SK-N-SH (cell line): ENCODE data around the gene CENATAC.
"Not testable (repeated sequence)": the region's sequence is repeated elsewhere in the genome, so short reads cannot be mapped to it uniquely, and the experiment has no call there.

Experiments
- CHD2 ChIP-seq: fragments of 150-350 bp; IDR thresholded peaks from 2 replicates; pipeline ENCODE4 v1.6.1; 2018; ENCODE audit warnings: low read length; ENCODE audit not compliant: partially characterized antibody
- EP300 ChIP-seq, 2 experiments: IDR thresholded peaks; 2 replicates each; pipeline versions ENCODE4 v1.4.0 to v1.6.1; 2012; ENCODE audit warnings: borderline replicate concordance in 1 of 2, low read depth in 1 of 2, low read length in 1 of 2
- EZH2phosphoT487 ChIP-seq: fragments of 200-600 bp; sonication (generic); IDR thresholded peaks from 2 replicates; pipeline ENCODE4 v1.6.1; 2017; ENCODE audit warnings: low read depth, mixed run types, mild to moderate bottlenecking, antibody characterized with exemption, moderate library complexity, borderline replicate concordance
- FOSL2 ChIP-seq: IDR thresholded peaks from 2 replicates; pipeline ENCODE4 v1.4.0; 2012; ENCODE audit warnings: low read depth, mild to moderate bottlenecking, moderate library complexity, borderline replicate concordance
- GABPA ChIP-seq: IDR thresholded peaks from 2 replicates; pipeline ENCODE4 v1.4.0; 2012; ENCODE audit warnings: low read depth, mild to moderate bottlenecking
- MXI1 ChIP-seq: IDR thresholded peaks from 2 replicates; pipeline ENCODE4 v1.6.1; 2012; ENCODE audit warnings: mild to moderate bottlenecking, low read depth, low read length, improper control_type of control experiment
- POLR2AphosphoS5 ChIP-seq: IDR thresholded peaks from 2 replicates; pipeline ENCODE4 v1.6.1; 2012; ENCODE audit warnings: low read depth, low read length
- RAD21 ChIP-seq: IDR thresholded peaks from 2 replicates; pipeline ENCODE4 v1.6.1; 2012; ENCODE audit warnings: mild to moderate bottlenecking, low read length
- RFX5 ChIP-seq: IDR thresholded peaks from 2 replicates; pipeline ENCODE4 v1.6.1; 2012; ENCODE audit warnings: mild to moderate bottlenecking, improper control_type of control experiment, low read length
- YY1 ChIP-seq: IDR thresholded peaks from 2 replicates; pipeline ENCODE4 v1.4.0; 2012; ENCODE audit warnings: low read depth, mild to moderate bottlenecking
- TF ChIP-seq, protein P1 (sequence below): IDR thresholded peaks from 2 replicates; pipeline ENCODE4; 2012
- TF ChIP-seq, protein P2 (sequence below): fragments of 200-600 bp; sonication (generic); IDR thresholded peaks from 2 replicates; pipeline ENCODE4 v1.6.1; 2017; ENCODE audit warnings: antibody characterized with exemption, mild to moderate bottlenecking, moderate library complexity
- TF ChIP-seq, protein P3 (sequence below): fragments of 150-350 bp; IDR thresholded peaks from 2 replicates; pipeline ENCODE4 v1.6.1; 2016; ENCODE audit warnings: mild to moderate bottlenecking, low read depth, low read length

DNA sequence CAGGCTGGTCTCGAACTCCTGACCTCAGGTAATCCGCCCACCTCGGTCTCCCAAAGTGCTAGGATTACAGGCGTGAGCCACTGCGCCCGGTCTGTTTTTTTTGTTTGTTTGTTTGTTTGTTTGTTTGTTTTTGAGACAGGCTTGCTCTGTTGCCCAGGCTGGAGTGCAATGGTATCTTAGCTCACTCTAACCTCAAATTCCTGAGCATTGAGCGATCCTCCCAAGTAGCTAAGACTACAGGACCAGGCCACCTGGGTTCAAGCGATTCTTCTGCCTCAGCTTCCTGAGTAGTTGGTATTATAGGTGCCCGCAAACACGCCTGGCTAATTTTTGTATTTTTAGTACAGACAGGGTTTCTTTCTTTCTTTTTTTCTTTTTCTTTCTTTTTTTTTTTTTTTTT is 35.5 kb downstream of the CENATAC start:
- TF ChIP-seq, protein P1, sequence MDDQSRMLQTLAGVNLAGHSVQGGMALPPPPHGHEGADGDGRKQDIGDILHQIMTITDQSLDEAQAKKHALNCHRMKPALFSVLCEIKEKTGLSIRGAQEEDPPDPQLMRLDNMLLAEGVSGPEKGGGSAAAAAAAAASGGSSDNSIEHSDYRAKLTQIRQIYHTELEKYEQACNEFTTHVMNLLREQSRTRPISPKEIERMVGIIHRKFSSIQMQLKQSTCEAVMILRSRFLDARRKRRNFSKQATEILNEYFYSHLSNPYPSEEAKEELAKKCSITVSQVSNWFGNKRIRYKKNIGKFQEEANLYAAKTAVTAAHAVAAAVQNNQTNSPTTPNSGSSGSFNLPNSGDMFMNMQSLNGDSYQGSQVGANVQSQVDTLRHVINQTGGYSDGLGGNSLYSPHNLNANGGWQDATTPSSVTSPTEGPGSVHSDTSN, result not testable (repeated sequence)
- TF ChIP-seq, protein P2, sequence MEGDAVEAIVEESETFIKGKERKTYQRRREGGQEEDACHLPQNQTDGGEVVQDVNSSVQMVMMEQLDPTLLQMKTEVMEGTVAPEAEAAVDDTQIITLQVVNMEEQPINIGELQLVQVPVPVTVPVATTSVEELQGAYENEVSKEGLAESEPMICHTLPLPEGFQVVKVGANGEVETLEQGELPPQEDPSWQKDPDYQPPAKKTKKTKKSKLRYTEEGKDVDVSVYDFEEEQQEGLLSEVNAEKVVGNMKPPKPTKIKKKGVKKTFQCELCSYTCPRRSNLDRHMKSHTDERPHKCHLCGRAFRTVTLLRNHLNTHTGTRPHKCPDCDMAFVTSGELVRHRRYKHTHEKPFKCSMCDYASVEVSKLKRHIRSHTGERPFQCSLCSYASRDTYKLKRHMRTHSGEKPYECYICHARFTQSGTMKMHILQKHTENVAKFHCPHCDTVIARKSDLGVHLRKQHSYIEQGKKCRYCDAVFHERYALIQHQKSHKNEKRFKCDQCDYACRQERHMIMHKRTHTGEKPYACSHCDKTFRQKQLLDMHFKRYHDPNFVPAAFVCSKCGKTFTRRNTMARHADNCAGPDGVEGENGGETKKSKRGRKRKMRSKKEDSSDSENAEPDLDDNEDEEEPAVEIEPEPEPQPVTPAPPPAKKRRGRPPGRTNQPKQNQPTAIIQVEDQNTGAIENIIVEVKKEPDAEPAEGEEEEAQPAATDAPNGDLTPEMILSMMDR, result not testable (repeated sequence)
- TF ChIP-seq FOSL2; MXI1; POLR2AphosphoS5; EP300 (IDR thresholded peaks at IDR 0.05; ENCODE audit: borderline replicate concordance in 1 of 2, low read depth in 1 of 2, low read length in 1 of 2); CHD2; RAD21; RFX5; YY1; EZH2phosphoT487; GABPA: not testable (repeated sequence)
- TF ChIP-seq, protein P3, sequence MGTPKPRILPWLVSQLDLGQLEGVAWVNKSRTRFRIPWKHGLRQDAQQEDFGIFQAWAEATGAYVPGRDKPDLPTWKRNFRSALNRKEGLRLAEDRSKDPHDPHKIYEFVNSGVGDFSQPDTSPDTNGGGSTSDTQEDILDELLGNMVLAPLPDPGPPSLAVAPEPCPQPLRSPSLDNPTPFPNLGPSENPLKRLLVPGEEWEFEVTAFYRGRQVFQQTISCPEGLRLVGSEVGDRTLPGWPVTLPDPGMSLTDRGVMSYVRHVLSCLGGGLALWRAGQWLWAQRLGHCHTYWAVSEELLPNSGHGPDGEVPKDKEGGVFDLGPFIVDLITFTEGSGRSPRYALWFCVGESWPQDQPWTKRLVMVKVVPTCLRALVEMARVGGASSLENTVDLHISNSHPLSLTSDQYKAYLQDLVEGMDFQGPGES, result not testable (repeated sequence)
